WTC11 (cell line): Measurements from ENCODE around the gene SLC2A10. TPM values are rescaled to one million over a fixed set of nuclear protein-coding genes. Genes with fewer than 3 reads are reported as not detected.

ENCODE experiments used
- ATAC-seq: fragments of 200-7000 bp; cut with Tn5 transposase; 2 replicates; pipeline ENCODE4 v1.10.0; 2021; ENCODE audit warnings: mild to moderate bottlenecking, moderate library complexity
- CTCF ChIA-PET: fragments of 300-600 bp; sonication (Branson Sonifier 250); formaldehyde crosslinking; loops from one replicate; lab custom pipeline; 2021; ENCODE audit warnings: antibody characterized with exemption; lab: Charles Lee
- POLR2A ChIA-PET: fragments of 350-600 bp; sonication (Branson Sonifier 250); formaldehyde crosslinking; loops from one replicate; lab custom pipeline; 2021; ENCODE audit warnings: antibody characterized with exemption; lab: Charles Lee
- DNase-seq: peaks from one replicate; pipeline ENCODE4 v3.0.0; 2021; ENCODE audit warnings: low spot score
- H3K27ac Mint-ChIP-seq: 2 replicates; pipeline ENCODE4 v1.8.0; 2021; ENCODE audit warnings: mixed read lengths
- H3K27me3 Mint-ChIP-seq: 2 replicates; pipeline ENCODE4 v1.8.0; 2021; ENCODE audit warnings: low read depth, mild to moderate bottlenecking, moderate library complexity, mixed read lengths
- H3K36me3 Mint-ChIP-seq: 2 replicates; pipeline ENCODE4 v1.8.0; 2021; ENCODE audit warnings: mixed read lengths
- H3K4me1 Mint-ChIP-seq: 2 replicates; pipeline ENCODE4 v1.8.0; 2022; ENCODE audit warnings: mixed read lengths
- H3K4me3 Mint-ChIP-seq: 2 replicates; pipeline ENCODE4 v1.8.0; 2021; ENCODE audit warnings: mild to moderate bottlenecking, moderate library complexity, mixed read lengths
- H3K9me3 Mint-ChIP-seq: 2 replicates; pipeline ENCODE4 v1.8.0; 2021; ENCODE audit warnings: mixed read lengths
- AR ChIP-seq: fragments of 250-450 bp; sonication (Bioruptor Pico); IDR thresholded peaks from 2 replicates; pipeline ENCODE4 v1.9.0; 2021; ENCODE audit warnings: mild to moderate bottlenecking
- ATF2 ChIP-seq: sonication (generic); formaldehyde crosslinking; IDR thresholded peaks from 2 replicates; pipeline ENCODE4 v1.8.1; 2022; ENCODE audit warnings: low read depth, missing genetic modification reagents, borderline replicate concordance
- ATF6 ChIP-seq: sonication (generic); formaldehyde crosslinking; IDR thresholded peaks from 2 replicates; pipeline ENCODE4 v1.8.1; 2023; ENCODE audit warnings: mild to moderate bottlenecking, missing genetic modification reagents
- CDX4 ChIP-seq: fragments of 250-450 bp; sonication (Bioruptor Pico); IDR thresholded peaks from 2 replicates; pipeline ENCODE4 v1.9.0; 2021; ENCODE audit warnings: moderate library complexity, mild to moderate bottlenecking, inconsistent platforms, borderline replicate concordance
- CREM ChIP-seq: sonication (generic); formaldehyde crosslinking; IDR thresholded peaks from 2 replicates; pipeline ENCODE4 v1.8.1; 2022; ENCODE audit warnings: mild to moderate bottlenecking, missing genetic modification reagents, moderate library complexity
- ERG ChIP-seq: fragments of 250-450 bp; sonication (Bioruptor Pico); IDR thresholded peaks from 2 replicates; pipeline ENCODE4 v1.8.0; 2021; ENCODE audit warnings: mild to moderate bottlenecking
- FOXP1 ChIP-seq: sonication (generic); formaldehyde crosslinking; IDR thresholded peaks from 2 replicates; pipeline ENCODE4 v1.8.0; 2022; ENCODE audit warnings: missing genetic modification reagents, mild to moderate bottlenecking, moderate library complexity, borderline replicate concordance
- HMGXB4 ChIP-seq: sonication (generic); formaldehyde crosslinking; IDR thresholded peaks from 2 replicates; pipeline ENCODE4 v1.8.1; 2023; ENCODE audit warnings: mild to moderate bottlenecking, moderate library complexity, missing genetic modification reagents
- JAZF1 ChIP-seq: fragments of 250-450 bp; sonication (Bioruptor Pico); IDR thresholded peaks from 2 replicates; pipeline ENCODE4 v1.9.0; 2021; ENCODE audit warnings: moderate library complexity, mild to moderate bottlenecking, inconsistent platforms
- NFE2L1 ChIP-seq: sonication (generic); formaldehyde crosslinking; IDR thresholded peaks from 2 replicates; pipeline ENCODE4 v1.8.1; 2023; ENCODE audit warnings: missing genetic modification reagents
- PRRX2 ChIP-seq: fragments of 250-450 bp; sonication (Bioruptor Pico); IDR thresholded peaks from 2 replicates; pipeline ENCODE4 v1.8.0; 2021; ENCODE audit warnings: mild to moderate bottlenecking
- RORB ChIP-seq: fragments of 250-450 bp; sonication (Bioruptor Pico); IDR thresholded peaks from 2 replicates; pipeline ENCODE4 v1.9.0; 2021; ENCODE audit warnings: mild to moderate bottlenecking
- SMAD4 ChIP-seq: sonication (generic); formaldehyde crosslinking; IDR thresholded peaks from 2 replicates; pipeline ENCODE4 v1.8.0; 2022; ENCODE audit warnings: mild to moderate bottlenecking, missing genetic modification reagents
- SOX15 ChIP-seq: fragments of 250-450 bp; sonication (Bioruptor Pico); IDR thresholded peaks from 2 replicates; pipeline ENCODE4 v1.9.0; 2021; ENCODE audit warnings: mild to moderate bottlenecking
- SP1 ChIP-seq: sonication (generic); formaldehyde crosslinking; conservative IDR thresholded peaks from 2 replicates; pipeline ENCODE4 v1.8.1; 2022; ENCODE audit warnings: missing genetic modification reagents
- ZMAT4 ChIP-seq: fragments of 250-450 bp; sonication (Bioruptor Pico); IDR thresholded peaks from 2 replicates; pipeline ENCODE4 v1.9.0; 2021; ENCODE audit warnings: mild to moderate bottlenecking
- ZNF281 ChIP-seq: sonication (generic); formaldehyde crosslinking; IDR thresholded peaks from 2 replicates; pipeline ENCODE4 v1.8.0; 2023; ENCODE audit warnings: mild to moderate bottlenecking, missing genetic modification reagents
- ZNF532 ChIP-seq: fragments of 250-450 bp; sonication (Bioruptor Pico); IDR thresholded peaks from 2 replicates; pipeline ENCODE4 v1.9.0; 2021; ENCODE audit warnings: mild to moderate bottlenecking, borderline replicate concordance
- total RNA-seq: library from RNA; stranded (reverse); gene quantifications from 3 replicates; pipeline ENCODE4 v1.2.3, GENCODE V29; 2021

The SLC2A10 gene
- total RNA-seq, 1 experiment from 2014 or later, result 8.0 TPM

- Mint-ChIP-seq H3K27me3 (no peaks in the 10 kb centered on the region; the same call in 1 of the 2 replicates), H3K4me3 (no peak overlapping the region), H3K36me3 (no peaks in the 10 kb centered on the region), H3K9me3 (peaks cover 1% of the 10 kb centered on the region), H3K4me1 (peaks cover 8% of the 10 kb centered on the region), H3K27ac (no peak overlapping the region)
- DNase-seq, result no peak
- no peak for ATAC-seq
- POLR2A ChIA-PET, result no interaction called here
- CTCF ChIA-PET, result interaction anchor here (1.5 to 2.5 kb wide), 3 partner anchors 12 to 123 kb away, joined by 3 to 9 read pairs (median 4); no protein-coding TSS in a partner anchor
- TF ChIP-seq SOX15 (no peak), FOXP1 (CRISPR knock-in tag) (no peak), ATF2 (no peak), HMGXB4 (CRISPR knock-in tag) (no peak), CDX4 (no peak), ZNF532 (CRISPR knock-in tag) (no peak), PRRX2 (CRISPR knock-in tag) (no peak), JAZF1 (CRISPR knock-in tag) (no peak), ZMAT4 (CRISPR knock-in tag) (no peak), ZNF281 (CRISPR knock-in tag) (no peak), CREM (CRISPR knock-in tag) (no peak), RORB (no peak), AR (no peak), SP1 (CRISPR knock-in tag) (no peak), SMAD4 (CRISPR knock-in tag) (no peak), ERG (CRISPR knock-in tag) (no peak), NFE2L1 (CRISPR knock-in tag) (no peak), ATF6 (CRISPR knock-in tag) (no peak)
Observed at GRCh38 chr20:46770330-46771194, 61.1 kb downstream of the SLC2A10 start.
